ENCODE results near the gene CREM. TPM values are rescaled to one million over a fixed set of nuclear protein-coding genes. Genes with fewer than 3 reads are reported as not detected.

Gene CREM
- total and polyA plus RNA-seq, 2 experiments from 2014 or later, result 41.9 to 53.2 TPM

GRCh38 chr10:35212856-35213255 is 86.2 kb downstream of the CREM start:
- Histone ChIP-seq H3K9me3 (ENCODE audit: low read depth) (no peaks in the 10 kb centered on the region), H3K4me1 (ENCODE audit: insufficient read depth) (no peaks in the 10 kb centered on the region), H3K36me3 (replicated peaks; ENCODE audit: insufficient read depth, low read depth) (no peaks in the 10 kb centered on the region), H3K4me2 (no peak overlapping the region), H3K4me3 (no peak overlapping the region), H3K79me2 (no peaks in the 10 kb centered on the region), H3K27ac (no peak overlapping the region), H3K9me2 (replicated peaks; ENCODE audit: insufficient read depth) (no peaks in the 10 kb centered on the region), H4K20me1 (ENCODE audit: insufficient read depth, poor library complexity, severe bottlenecking) (no peaks in the 10 kb centered on the region), H3K27me3 (no peaks in the 10 kb centered on the region), H2AFZ (no peak overlapping the region)
- DNase-seq (ENCODE audit: low spot score), result no peak
- TF ChIP-seq CTCF (IDR thresholded peaks at IDR 0.05; ENCODE audit: poor library complexity), result no peak
- no peak for TF ChIP-seq EZH2phosphoT487 (IDR thresholded peaks at IDR 0.05; ENCODE audit: low read depth, severe bottlenecking, unreplicated experiment)
- TF ChIP-seq EZH2 (IDR thresholded peaks at IDR 0.05; ENCODE audit: borderline replicate concordance), result no peak
- WGBS (ENCODE audit: low lambda C conversion rate, missing lambda C conversion rate), result 63% methylated on average over 6 of the region's 6 CpGs

- no peak overlapping the region for H2AFZ ChIP-seq
- 93% methylated on average over 7 of the region's 7 CpGs for WGBS (ENCODE audit: low lambda C conversion rate, missing lambda C conversion rate)
- no peaks in the 10 kb centered on the region for H3K9me3 ChIP-seq (ENCODE audit: low read depth)
- H3K4me1 ChIP-seq (ENCODE audit: insufficient read depth), result no peaks in the 10 kb centered on the region
- TF ChIP-seq EZH2 (IDR thresholded peaks at IDR 0.05; ENCODE audit: borderline replicate concordance) (no peak), EZH2phosphoT487 (IDR thresholded peaks at IDR 0.05; ENCODE audit: low read depth, severe bottlenecking, unreplicated experiment) (no peak), CTCF (IDR thresholded peaks at IDR 0.05; ENCODE audit: poor library complexity) (no peak)
- no peaks in the 10 kb centered on the region for H3K9me2 ChIP-seq (replicated peaks; ENCODE audit: insufficient read depth)
- no peak overlapping the region for H3K27ac ChIP-seq
- H3K36me3 ChIP-seq (replicated peaks; ENCODE audit: insufficient read depth, low read depth), result no peaks in the 10 kb centered on the region
- no peak overlapping the region for H3K4me2 ChIP-seq
- H3K27me3 ChIP-seq, result no peaks in the 10 kb centered on the region
- H3K4me3 ChIP-seq, result no peak overlapping the region
- H4K20me1 ChIP-seq (ENCODE audit: insufficient read depth, poor library complexity, severe bottlenecking), result no peaks in the 10 kb centered on the region
- no peaks in the 10 kb centered on the region for H3K79me2 ChIP-seq
- DNase-seq (ENCODE audit: low spot score), result no peak
Observed at GRCh38 chr10:35213699-35214098, 87.1 kb downstream of the CREM start.

- WGBS (ENCODE audit: low lambda C conversion rate, missing lambda C conversion rate), result 94% methylated on average over 18 of the region's 19 CpGs
- no peak overlapping the region for H2AFZ ChIP-seq
- no peak for TF ChIP-seq EZH2 (IDR thresholded peaks at IDR 0.05; ENCODE audit: borderline replicate concordance)
- TF ChIP-seq EZH2phosphoT487 (IDR thresholded peaks at IDR 0.05; ENCODE audit: low read depth, severe bottlenecking, unreplicated experiment), result no peak
- TF ChIP-seq CTCF (IDR thresholded peaks at IDR 0.05; ENCODE audit: poor library complexity), result no peak
- H3K4me1 ChIP-seq (ENCODE audit: insufficient read depth), result no peaks in the 10 kb centered on the region
- H3K4me3 ChIP-seq, result no peak overlapping the region
- no peaks in the 10 kb centered on the region for H3K27me3 ChIP-seq
- H3K79me2 ChIP-seq, result no peaks in the 10 kb centered on the region
- H3K9me2 ChIP-seq (replicated peaks; ENCODE audit: insufficient read depth), result no peaks in the 10 kb centered on the region
- H3K27ac ChIP-seq, result no peak overlapping the region
- H3K36me3 ChIP-seq (replicated peaks; ENCODE audit: insufficient read depth, low read depth), result no peaks in the 10 kb centered on the region
- H4K20me1 ChIP-seq (ENCODE audit: insufficient read depth, poor library complexity, severe bottlenecking), result no peaks in the 10 kb centered on the region
- DNase-seq (ENCODE audit: low spot score), result no peak
- H3K9me3 ChIP-seq (ENCODE audit: low read depth), result no peaks in the 10 kb centered on the region
- no peak overlapping the region for H3K4me2 ChIP-seq
Observed at GRCh38 chr10:35214607-35215020, 88.0 kb downstream of the CREM start.

- Histone ChIP-seq H3K4me2 (no peak overlapping the region), H3K9me3 (ENCODE audit: low read depth) (no peaks in the 10 kb centered on the region), H3K27ac (no peak overlapping the region), H4K20me1 (ENCODE audit: insufficient read depth, poor library complexity, severe bottlenecking) (no peaks in the 10 kb centered on the region), H3K36me3 (replicated peaks; ENCODE audit: insufficient read depth, low read depth) (no peaks in the 10 kb centered on the region), H3K4me3 (no peak overlapping the region), H3K9me2 (replicated peaks; ENCODE audit: insufficient read depth) (no peaks in the 10 kb centered on the region), H3K4me1 (ENCODE audit: insufficient read depth) (no peaks in the 10 kb centered on the region), H3K27me3 (no peaks in the 10 kb centered on the region), H2AFZ (no peak overlapping the region), H3K79me2 (no peaks in the 10 kb centered on the region)
- DNase-seq (ENCODE audit: low spot score), result no peak
- WGBS (ENCODE audit: low lambda C conversion rate, missing lambda C conversion rate), result 88% methylated on average over 3 of the region's 3 CpGs
- TF ChIP-seq EZH2phosphoT487 (IDR thresholded peaks at IDR 0.05; ENCODE audit: low read depth, severe bottlenecking, unreplicated experiment) (no peak), CTCF (IDR thresholded peaks at IDR 0.05; ENCODE audit: poor library complexity) (no peak), EZH2 (IDR thresholded peaks at IDR 0.05; ENCODE audit: borderline replicate concordance) (no peak)
Observed at GRCh38 chr10:35215107-35215506, 88.5 kb downstream of the CREM start.

Data from hepatocyte (in vitro differentiated cells).